ENCODE results near the gene MBD1.
"Not testable (repeated sequence)": the region's sequence is repeated elsewhere in the genome, so short reads cannot be mapped to it uniquely, and the experiment has no call there.

The MBD1 gene

DNA sequence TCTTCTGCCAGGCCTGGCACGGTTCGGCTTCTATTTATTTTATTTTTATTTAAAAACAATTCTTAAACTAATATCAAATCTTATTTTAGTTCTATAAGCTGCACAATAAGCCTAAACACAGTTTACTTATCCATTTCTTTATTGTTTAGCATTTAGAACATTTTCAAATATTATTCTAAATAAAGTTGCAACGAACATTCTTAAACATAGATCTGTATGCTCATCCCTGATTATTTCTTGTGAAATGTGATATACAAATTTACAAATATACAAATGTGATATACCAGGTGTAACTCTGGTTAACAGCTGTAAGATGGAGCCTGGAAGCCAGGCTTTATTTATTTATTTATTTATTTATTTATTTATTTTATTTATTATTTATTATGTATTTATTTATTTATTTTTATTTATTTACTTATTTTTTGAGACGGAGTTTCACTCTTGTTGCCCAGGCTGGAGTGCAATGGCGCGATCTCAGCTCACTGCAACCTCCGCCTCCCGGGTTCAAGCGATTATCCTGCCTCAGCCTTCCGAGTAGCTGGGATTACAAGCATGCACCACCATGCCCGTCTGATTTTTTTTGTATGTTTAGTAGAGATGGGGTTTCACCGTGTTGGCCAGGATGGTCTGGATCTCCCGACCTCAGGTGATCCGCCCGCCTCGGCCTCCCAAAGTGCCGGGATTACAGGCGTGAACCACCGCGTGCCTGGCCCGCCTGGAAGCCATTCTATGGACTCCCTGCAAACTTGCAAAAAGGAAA lies 7.2 kb upstream of the MBD1 start:
- DNase-seq: not testable (repeated sequence)

- DNase-seq: peak; percentile 96
These were observed 6.4 kb upstream of the MBD1 start, which contains the start of gene CXXC1 for GRCh38 chr18:50287441-50288347. Gene CXXC1, minus strand, starts transcription at chr18:50287692. Its CDS starts 103 bp downstream, at chr18:50287589.

DNA sequence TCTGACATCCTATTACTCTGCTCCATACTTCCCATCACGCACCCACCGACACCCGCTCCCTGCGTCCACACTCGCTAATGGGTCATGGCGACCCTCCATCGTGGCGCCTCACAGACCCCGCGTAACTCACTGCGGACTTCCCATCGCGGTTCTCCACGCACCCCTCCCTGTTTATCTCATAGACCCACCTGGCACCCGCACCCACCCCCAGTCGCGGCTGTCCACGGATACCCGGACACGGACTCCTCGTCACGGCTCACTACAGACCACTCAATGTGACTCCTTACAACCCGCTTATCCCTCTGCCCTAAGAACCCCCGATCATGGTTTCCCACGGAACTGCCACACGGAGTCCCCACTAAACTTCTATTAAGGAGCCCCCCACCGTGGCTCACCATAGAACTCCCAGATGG lies 5.7 kb upstream of the MBD1 start:
- DNase-seq: no peak

- no peak for DNase-seq
These were observed 5.2 kb upstream of the MBD1 start for GRCh38 chr18:50286391-50287027.

- no peak for DNase-seq
These were observed 4.5 kb upstream of the MBD1 start for GRCh38 chr18:50285631-50286321.

DNA sequence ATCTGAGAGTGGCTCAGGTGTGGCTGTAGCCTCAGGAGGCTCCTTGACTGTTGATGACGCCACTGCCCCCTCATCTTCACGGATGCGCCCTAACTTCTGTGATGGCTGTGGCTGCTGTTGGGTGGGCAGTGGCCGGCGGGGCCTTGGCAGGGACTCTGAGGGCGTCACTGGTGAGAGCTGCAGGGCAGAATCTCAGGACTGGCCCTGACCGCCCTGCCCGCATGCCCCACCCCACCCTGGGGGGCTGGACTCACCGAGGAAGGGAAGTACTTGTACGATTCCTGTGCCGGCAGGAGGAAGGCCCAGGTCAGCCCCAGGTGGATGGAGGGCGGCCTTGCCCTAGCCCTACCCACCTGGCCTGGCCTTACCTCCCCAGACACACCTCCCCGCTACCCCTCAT lies 3.7 kb upstream of the MBD1 start:
- DNase-seq: no peak

DNA sequence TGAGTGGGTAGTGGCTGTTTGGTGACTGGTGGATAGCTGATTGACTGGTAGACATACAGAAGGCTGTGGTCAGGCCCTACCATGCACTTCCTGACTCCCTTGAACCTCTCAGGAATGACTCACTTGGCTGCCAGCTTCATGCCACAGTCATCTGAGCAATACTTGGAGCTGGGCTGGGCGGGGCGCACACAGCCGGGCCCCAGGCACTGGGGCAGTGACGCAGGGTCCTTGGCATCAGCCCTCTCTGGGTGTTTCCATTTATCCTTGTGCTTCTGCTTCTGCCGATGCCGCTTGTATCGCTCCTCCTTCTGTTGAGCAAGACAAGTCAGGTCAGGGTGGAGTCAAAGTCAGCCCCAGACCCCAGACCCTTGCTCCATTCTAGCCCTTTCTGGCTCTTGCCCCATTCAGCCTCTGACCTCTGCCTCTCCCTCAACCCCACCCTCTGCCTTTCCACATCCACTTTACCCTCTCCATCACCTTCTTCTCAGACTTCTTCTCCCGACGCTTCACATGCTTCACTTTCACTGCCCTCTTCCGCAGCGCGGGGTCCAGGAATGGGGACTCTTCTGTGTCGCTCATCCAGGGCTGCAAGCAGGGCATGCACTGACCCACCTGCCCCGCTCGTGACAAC lies 3.0 kb upstream of the MBD1 start:
- DNase-seq: no peak

- DNase-seq: no peak
These were observed 2.3 kb upstream of the MBD1 start for GRCh38 chr18:50283469-50284209.

DNA sequence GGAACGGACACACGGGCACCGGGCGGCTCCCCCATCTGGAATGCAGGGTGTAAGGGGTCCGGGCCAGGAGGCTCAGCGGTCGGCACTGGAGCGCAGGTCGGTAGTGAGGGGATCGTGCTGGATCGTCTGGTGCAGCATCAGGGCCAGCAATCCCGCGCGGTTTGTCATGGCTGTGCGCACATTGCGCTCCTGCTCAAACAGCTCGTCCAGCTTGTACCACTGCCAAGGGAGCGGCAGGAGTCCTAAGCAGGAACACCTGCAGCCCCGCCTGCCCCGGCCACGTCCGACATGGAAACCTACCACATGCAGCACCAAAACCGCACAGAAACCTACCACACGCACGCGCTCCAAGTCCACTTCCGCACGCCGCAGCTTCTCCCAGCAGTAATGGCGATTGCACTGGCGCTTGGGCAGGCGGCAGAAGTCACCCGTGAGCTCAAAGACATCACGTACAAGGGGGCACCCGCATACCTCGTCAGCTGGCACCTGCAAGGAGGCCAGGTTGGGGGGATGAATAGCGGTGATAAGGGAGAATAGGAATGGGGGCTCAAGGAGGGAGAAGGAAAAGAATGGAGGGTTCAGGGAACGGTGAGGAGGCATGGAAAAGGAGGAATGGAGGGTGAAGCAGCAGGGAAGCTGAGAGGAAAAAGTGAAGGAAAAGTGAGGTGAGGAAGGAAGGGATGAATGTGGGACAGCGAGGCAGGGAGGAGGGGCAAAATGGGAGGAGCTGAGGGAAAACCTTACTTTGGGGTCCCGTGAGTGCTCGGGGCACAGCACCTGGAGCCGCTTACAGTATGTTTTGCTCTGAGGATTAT lies 1.4 kb upstream of the MBD1 start:
- no peak for DNase-seq

GRCh38 chr18:50281972-50282520 lies 723 bp upstream of the MBD1 start:
- DNase-seq: no peak

GRCh38 chr18:50280707-50281294 lies 522 bp downstream of the MBD1 start:
- DNase-seq: no peak

GRCh38 chr18:50279752-50280151 lies 1.6 kb downstream of the MBD1 start:
- no peak for DNase-seq

- no peak for DNase-seq
These were observed 3.4 kb downstream of the MBD1 start for GRCh38 chr18:50277942-50278341.

GRCh38 chr18:50276452-50276851 lies 4.9 kb downstream of the MBD1 start:
- no peak for DNase-seq

DNA sequence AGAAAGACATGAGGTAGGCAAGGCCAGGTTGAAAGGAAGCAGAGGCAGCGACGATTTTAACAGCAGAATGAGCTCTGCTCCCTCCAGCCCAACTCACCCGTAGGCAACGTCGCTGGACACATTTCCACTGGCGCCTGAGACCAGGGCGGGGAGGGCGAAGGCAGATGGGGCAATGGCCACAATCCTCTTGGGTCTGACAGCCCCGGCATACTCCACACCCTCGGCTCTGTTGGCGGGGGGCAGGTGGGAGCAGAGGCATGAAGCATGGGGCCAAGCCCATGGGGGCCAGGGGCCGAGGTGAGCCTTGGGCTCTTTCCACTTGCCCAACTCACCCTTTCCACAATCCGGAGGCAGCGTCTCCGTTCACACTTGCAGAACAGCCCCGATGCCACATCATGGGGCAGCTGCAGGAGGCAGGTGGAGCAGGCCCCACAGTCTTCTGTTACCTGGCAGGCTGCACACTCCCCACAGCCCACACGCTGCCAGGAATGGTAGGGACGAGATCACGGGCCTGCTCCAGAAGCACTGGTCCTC lies 5.8 kb downstream of the MBD1 start:
- DNase-seq: no peak

- DNase-seq: no peak
These were observed 6.4 kb downstream of the MBD1 start for GRCh38 chr18:50274941-50275340.

DNA sequence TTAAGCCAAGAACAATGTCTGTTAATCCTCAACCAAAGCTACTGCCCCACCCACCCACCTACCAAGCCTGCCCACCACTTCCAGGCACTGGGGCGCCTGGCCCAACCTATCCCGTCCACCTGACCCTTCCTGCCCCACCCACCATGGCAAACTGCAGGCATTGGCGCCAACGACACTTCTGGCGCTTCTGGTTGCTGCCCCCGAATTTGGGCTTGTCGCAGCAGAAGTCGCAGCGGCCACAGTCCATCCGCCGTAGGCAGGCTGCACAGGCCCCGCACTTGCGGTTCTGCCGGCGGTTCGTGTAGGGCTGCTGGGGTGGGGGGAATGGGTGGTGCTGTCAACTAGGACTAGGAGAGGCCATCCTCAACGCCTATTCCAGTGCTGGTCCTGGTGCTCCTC lies 7.3 kb downstream of the MBD1 start:
- DNase-seq: no peak

DNA sequence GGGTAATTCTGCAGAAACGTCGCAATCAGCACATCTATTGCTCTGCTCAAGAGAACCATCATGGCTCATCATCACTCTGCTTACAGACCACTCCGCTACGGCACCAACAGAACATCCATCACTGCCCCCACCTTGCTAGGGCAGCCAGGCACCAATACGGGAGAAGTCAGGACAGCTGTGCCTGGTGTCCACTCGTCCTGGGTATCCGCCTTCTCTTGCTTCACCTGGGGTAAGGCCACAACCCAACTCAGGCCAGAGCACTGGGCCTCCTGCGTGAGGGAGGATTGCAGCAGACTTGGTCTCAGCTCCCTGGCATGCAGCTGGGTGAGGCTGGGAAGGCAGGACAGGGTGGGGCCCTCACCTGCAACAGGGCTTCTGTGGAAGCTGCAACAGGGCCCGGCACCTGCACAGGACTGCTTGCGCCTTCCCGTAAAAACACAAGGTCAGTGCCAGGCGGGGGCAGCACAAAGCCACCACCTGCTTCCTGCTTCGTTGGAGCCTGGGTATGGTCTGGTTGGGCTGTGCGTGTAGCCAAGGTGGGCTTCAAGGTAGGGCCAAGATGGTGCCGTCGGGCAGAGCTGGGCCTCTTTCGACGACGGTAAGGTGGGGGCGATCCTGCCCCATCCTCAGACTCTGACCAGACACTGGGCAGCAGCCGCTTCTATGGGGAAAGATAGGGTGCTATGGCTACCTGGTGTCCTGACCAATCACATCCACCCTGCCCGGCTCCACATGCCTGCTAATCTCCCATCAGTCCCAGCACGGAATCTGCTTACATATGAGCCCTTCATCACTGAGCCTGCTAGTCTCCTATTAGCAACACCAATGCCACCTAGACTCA lies 7.9 kb downstream of the MBD1 start:
- DNase-seq: no peak

DNA sequence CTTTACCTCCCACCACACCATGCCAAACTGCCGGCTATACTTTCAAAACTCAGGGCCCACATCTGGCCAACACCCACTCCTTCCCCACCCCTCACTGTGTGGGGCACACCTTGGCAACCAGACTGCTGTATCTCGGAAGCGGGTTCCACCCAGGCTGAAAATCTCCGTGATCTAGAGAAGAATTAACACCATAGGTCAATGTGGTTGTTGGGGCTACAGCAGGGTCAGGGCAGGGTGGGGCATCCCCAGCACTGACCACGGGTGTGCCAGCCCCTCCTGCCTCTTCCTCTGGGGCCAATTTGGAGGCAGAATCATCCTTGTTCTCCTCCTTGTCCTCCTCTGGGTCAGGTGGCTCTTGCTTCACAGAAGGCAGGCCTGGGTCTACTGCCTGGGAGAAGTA lies 8.8 kb downstream of the MBD1 start:
- no peak for DNase-seq

All from activated effector memory CD4-positive, alpha-beta T cell treated with Interleukin-2 at 50 U/mL for 16 hours (primary cell).